Measurements from ENCODE around the gene COL25A1.

GRCh38 chr4:108959491-108959890 is 343.0 kb downstream of the COL25A1 start:
- no peak for TF ChIP-seq EZH2phosphoT487 (IDR thresholded peaks at IDR 0.05; ENCODE audit: insufficient read depth, low read depth)
- no peak for TF ChIP-seq EZH2 (IDR thresholded peaks at IDR 0.05; ENCODE audit: insufficient read depth, poor library complexity, severe bottlenecking)
